CD1c-positive myeloid dendritic cell (primary cell): ENCODE data around the gene EXD3.
"Not testable (repeated sequence)": the region's sequence is repeated elsewhere in the genome, so short reads cannot be mapped to it uniquely, and the experiment has no call there.

ENCODE experiments used
- DNase-seq: peaks from one replicate; pipeline ENCODE4 v3.0.0-alpha.2; 2016; ENCODE audit errors: extremely low spot score

Gene EXD3

DNA sequence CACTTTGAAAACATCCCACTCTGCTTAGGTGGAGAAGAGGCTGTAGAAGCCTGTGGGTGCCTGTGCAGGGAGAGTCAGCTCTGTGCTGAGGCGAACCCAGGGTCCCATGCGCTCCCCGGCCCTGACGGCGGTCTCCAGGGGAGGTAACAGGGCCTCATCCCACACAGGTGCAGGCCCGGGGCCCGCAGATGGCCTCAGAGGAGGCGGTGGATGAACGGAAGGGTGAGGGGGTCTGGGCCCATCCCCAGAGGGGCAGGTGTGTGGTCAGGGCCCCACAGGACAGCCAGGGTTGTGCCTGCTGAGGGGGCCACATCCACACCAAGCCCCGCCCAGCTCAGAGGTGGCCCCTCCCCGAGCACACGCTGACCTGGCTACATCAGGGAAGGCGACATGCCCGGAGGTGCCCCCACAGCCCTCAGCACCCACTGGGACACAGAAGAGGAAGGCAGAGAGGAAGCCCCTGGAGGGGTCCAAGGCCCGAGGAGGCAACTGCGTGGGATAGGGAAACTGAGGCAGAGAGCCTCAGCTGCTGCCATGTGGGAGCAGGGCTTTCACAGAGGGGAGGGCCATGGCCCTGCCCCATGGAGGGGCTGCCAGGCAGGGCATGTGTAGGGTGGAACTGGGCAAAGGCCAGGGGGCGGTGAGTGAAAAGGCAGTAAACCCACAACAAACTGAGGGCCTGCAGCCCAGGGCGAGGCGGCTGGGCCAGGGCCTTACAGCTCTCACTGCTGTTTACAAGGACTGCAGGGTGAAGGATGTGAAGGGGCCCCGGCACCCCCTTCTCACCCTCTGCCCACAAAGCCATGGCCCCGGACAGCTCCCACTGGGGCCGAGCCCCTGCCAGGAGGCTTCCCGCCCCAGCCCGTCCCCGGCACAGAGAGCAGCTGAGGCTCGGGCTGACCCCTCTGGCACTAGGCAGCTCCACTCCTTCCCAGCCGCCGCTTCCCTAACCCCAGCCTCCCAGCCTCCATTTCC lies 29.5 kb downstream of the EXD3 start:
- no peak for DNase-seq

DNA sequence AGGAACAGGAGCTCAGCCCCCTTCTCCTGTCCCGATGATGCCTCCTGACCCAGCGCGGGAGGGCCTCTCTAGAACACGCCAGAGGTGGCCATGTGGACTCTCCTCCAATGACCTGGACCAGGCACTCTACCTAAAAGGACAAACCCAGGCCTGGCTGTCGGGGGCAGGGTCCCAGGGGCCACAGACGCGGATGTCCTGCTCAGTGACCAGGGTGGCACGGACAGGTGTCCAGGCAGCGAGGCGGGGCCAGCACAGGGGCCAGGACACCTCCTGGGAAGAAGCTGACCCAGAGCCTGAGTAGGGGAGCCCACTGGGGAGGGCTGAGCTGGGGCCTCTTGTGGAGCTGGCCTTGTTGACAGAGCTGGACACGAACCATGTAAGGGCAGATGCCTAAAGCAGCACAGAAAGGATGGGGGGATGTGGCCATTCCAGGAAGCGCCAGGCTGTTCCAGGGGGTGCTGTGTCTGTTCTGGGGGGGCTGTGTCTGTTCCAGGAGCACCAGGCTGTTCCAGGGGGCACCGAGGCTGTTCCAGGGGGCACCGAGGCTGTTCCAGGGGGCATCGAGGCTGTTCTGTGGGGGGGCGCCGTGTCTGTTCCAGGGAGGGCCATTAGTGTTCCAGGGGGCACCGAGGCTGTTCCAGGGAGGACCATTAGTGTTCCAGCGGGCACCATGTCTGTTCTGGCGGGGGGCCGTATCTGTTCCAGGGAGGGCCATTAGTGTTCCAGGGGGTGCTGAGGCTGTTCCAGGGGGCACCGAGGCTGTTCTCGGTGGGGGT lies 30.5 kb downstream of the EXD3 start:
- no peak for DNase-seq

DNA sequence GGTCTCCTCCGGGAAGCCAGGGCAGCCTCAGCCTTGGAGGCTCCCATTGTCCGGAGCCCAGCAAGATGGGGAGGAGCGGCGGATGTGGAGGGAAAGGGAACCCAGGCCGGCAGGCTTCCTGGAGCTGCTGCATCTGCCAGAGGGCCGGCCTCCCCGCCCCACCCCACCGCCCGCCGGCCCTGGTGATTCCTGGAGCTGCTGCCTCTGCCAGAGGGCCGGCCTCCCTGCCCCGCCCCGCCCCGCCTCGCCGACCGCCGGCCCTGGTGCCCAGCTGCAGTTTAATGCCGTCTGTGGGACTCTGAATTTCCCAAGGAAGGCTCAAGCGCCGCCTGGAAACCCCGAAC lies 31.6 kb downstream of the EXD3 start:
- DNase-seq = no peak

DNA sequence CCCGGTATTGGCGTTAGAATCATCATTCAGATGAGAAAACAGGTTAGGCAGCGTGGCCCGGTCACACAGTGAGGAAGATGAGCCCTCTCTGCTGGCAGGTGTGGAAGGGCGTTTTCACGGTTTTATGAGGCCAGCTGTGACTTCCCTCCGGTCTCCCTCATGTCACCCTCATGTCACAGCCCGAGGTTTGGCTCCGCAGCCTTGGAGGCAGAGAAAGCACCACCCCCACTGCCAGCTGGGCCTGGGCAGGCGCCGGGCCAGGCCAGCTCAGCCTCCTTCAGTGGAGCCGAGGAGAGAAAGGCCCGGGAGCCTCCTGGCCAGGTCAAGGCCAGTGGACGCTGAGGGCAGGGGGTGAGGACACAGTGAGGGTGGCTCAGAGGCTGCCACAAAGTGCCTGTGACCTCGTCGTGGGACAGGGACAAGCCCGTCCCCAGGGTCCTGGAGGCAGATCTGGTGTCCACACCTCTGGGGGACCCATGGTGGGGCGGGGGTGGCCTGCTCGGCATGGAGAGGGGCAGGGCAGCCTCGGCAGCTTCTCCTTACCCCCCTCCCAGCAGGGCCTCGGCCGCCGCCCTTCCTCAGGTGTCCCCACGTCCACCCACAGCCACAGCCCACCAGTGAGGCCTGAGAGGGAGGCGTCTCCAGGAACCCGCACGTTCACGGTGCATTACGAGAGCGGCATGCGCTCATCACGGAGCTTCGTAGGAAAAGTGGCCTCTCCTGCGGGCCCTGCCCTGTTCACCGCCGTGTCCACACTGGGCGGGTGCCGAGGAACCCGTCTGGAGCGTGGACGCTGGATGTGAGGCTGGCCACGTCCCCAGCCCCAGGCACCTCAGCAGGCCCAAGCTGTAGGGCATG lies 32.2 kb downstream of the EXD3 start:
- DNase-seq = no peak

DNA sequence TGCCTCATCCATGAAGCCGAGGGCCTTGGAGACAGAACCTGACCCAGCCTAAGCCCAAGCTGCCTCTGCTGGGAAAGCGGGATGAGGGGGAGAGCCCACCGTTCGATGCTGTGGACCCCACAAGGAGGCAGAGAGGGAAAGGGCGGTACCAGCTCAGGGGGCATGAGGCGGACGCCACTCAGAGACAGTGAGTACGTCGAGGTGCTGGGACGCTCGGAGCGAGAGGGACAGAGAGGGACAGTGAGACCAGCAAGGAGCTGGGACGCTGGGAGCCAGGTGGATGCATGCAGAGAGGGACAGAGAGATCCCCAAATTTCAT lies 33.6 kb downstream of the EXD3 start:
- DNase-seq = no peak

DNA sequence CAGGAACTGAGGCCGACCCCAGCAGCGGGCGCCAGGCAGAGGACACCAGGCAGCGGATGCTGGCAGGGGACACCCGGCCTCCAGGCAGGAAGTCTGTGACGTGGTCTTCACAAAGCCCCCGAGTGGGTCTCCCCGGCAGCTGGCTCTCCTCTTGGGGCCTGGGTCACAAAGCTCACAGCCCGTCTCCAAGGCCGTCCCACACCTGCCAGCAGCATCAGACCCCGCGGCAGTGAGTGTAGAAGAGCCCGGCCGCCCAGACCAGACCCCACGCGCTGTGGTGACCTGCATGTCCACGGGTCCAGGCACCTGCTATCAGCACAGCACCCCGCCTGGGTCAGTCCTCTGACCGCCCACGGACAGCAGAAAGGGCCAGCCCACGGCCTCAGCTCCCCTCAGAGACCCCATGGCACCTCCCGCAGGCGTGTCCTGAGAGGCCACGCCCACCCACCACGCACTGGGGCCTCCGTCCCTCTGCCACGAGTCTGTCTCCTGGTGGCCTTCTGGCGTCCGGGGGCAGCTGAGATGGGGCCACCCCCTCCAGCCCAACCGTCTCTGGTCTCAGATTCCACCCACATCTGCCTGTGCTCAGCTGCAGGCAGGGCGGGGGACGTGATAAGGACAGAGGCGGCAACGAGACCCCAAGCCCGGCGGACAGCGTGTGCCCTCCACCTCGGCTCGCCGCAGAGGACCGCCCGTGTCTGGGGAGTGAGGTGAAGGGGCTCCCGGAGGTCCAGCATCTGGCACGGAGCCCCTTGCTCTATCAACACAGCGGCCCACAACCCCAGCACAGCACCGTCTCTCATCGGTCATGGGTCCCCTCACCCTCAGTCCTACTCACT lies 34.2 kb downstream of the EXD3 start:
- DNase-seq = no peak

DNA sequence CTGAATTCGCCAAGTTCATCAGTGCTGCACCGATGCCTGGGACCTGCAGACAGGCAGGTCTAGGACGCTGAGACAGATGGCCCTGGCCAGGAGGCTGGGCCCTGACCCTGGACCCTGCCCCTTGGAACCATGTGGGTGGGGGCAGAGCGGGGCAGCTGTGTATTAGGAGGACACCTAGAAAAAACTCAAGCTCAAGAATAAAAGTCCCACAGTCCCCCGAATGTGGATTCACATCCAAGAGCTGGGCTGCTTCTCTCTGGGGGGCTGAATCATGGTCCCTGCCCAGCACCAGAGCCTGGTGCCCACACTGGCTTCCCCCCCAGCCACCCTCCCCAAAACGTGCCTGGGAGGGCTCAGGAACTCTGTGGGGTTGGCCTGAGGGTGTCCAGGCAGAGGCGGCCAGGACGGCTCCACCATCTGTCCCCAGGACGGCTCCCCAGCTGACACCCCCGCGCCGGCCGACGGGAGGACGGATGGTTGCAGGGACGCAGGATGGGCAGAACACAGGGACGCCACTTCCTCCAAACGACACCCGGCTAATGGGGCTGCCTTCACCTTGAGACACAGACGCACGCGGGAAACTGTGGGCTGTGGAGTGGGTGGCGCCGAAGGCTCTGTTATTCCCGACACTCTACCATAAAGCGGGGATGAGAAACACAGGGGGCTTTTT lies 34.9 kb downstream of the EXD3 start:
- no peak for DNase-seq

DNA sequence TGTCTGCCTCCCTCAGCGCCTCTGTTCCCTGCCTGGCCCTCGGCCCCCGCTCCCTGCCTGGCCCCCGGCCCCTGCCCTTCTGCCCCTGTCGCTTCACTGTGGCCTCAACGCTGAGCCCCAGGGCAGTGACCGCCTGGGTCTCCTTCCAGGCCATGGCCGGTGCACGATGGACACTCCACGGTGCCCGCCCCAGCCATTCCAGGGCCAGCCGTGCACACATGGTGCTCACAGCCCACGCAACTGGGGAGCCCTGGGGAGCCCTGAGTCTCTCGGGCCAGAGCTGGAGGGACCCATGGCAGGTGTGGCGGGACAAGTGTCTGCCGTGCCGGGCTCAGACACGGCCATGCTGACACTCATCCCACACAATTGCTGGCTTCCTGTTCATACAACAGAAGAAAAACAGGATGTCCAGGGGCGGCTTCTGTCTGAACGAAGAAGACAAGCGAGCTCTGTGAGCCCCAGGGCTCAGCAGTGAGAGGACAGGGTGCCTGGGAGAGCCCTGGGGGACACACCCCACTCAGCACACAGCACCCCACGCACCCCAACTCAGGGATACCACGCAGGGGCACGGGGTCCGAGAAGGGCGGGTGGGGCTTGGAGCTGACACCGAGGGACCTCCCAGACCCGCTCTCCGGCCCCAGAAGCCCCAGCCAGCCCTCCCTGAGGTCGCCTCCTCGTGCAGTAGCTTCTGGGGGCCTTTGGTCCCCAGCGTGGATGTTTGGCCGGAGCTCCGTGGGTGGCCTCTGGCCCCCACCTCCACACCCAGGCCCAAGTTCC lies 35.7 kb downstream of the EXD3 start:
- DNase-seq = peak; percentile 56

DNA sequence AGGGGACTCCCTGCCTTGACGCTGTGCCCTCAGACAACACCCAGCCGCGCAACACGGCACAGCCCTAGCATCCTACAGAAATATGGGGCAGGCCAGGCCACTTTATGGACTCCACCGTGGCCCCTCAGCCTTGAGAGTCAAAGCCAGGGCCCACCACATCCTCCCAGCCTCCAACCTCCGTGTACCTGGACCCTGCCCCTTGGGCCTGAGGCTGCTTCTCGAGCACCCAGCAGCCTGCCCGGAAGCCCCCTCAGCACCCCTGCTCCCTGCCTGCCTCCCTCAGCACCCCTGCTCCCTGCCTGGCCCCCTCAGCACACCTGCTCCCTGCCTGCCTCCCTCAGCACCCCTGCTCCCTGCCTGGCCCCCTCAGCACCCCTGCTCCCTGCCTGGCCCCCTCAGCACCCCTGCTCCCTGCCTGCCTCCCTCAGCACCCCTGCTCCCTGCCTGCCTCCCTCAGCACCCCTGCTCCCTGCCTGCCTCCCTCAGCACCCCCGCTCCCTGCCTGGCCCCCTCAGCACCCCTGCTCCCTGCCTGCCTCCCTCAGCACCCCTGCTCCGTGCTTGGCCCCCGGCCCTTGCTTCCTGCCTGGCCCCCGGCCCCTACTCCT lies 36.4 kb downstream of the EXD3 start:
- not testable (repeated sequence) for DNase-seq

DNA sequence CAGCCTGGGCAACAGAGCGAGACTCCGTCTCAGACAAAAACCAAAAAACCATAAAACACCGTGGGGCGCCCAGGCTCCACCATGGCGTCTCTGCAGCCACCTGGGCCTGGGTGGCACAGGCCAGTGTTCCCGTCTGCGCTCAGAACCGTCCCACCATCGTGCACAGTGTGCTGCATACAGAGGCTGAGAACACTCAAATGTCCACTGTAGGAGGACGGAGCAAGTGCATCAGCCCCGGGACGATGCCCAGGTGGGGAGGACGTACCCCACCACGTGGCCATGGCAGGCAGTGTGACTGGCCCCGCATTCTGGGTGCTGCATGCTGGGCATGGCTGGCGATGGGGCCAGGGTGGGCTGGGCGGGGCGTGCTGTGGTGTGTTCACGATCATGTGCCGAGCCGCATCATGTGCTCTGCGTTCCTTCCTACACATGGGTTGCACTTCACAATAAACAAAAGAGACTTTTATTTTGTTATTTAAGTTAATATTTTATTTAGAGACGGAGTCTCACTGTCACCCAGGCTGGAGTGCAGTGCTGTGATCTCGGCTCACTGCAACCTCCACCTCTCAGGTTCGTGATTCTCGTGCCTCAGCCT lies 37.8 kb downstream of the EXD3 start:
- no peak for DNase-seq

DNA sequence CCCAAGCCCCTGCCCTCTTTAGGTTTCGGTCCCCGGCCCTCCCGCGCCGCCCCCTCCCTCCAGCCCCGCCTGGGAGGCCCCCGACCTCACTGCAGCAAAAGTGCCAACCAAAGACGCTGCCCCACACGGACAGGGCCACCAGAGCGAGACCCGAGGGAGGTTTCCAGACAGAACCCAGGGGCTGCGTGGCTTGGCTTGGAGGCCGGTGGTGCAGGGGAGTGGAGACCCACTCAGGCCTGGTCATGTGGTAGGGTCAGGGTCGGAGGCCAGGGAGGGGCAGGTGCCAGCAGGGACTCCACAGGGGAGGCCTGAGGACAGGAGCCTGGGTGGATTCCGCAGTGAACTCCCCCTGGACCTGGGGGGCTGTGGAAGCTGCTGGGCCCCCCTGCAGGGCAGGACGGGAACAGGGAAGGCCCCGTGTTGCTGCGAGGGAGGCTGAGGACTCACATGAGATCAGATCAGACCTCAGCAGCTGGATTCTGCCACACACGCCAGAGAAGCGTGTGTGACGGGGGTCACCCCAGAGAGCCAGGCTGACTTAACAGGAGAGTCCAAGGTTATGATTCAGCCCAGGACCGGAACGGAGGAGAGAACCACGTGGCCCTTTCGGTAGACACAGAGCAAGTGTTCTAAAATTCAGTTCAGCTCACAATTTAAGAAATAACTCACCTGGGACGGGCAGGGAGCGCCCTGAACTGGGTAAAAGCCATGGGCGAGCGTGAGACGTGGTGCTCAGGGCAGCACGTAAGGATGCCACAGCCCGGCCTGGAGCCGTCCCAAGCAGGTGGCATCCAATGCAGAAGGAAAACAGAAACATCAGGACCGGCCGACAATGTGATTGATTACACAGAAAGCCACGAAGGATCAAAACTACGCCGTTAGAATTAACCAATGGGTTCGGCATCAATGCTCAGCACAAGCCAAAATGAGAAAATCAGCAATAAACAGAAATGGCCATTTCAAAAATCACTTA lies 38.9 kb downstream of the EXD3 start:
- DNase-seq = no peak

DNA sequence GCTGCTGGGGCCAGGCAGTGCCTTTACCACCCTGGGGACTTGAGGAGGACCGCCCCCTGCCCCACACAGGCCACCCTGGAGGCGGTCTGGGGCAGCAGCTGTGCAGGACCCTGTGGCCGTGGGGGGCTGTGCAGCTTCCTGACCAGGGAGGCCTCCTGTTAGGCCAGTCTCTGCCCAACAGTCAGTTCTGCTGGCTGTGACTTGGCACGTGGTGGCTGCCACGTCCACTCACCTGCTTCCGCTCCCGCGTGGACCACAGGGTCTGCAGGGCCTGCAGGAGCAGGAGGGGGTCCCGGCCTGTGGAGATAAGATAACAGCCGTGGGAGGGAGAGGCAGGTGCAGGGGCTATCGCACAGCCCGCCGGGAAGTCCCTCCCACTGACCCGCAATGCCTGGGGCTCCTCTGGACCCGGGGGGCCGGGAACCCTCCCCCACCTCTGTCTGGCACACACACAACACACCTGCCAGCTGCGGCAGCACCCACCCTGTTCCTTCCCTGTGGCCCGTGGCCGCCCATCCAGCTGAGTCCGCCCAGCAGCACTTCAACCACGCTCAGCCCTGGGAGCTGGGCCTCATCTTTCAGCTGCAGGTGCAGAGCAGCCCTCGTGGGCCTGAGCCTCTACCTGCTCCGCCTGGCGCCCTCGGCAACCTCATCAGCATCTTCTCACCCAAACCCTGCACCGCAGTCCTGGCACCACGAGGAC lies 39.7 kb downstream of the EXD3 start:
- DNase-seq = no peak

DNA sequence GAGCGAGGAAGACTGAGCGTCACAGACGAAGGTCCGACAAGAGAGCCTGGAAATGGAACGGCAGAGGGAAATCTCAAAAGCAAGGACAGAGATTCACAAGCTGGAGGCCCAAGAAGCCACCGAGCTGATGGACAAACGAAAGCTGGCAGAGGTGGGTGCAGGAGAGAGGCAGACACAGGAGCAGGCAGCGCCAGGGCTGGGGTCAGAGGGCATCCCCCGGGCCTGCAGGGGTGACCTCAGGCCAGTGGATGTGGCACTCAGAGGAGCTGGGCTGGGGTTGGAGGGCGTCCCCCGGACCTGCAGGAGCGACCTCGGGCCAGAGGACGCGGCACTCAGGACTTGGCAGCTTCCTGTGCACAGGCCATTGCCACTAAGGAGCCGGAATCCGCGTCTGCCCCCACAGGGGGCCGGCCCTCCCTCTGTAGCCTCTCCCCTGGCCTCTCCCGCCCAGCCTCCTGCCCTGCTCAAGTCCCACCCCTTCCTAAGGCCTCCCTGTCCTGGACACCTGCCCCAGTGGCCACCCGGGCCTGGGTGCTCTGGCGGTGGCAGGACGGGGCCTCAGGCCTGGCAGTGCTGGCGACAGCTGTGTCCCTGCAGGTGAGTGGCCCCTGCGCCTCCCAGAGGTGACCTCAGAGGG lies 40.4 kb downstream of the EXD3 start:
- no peak for DNase-seq

DNA sequence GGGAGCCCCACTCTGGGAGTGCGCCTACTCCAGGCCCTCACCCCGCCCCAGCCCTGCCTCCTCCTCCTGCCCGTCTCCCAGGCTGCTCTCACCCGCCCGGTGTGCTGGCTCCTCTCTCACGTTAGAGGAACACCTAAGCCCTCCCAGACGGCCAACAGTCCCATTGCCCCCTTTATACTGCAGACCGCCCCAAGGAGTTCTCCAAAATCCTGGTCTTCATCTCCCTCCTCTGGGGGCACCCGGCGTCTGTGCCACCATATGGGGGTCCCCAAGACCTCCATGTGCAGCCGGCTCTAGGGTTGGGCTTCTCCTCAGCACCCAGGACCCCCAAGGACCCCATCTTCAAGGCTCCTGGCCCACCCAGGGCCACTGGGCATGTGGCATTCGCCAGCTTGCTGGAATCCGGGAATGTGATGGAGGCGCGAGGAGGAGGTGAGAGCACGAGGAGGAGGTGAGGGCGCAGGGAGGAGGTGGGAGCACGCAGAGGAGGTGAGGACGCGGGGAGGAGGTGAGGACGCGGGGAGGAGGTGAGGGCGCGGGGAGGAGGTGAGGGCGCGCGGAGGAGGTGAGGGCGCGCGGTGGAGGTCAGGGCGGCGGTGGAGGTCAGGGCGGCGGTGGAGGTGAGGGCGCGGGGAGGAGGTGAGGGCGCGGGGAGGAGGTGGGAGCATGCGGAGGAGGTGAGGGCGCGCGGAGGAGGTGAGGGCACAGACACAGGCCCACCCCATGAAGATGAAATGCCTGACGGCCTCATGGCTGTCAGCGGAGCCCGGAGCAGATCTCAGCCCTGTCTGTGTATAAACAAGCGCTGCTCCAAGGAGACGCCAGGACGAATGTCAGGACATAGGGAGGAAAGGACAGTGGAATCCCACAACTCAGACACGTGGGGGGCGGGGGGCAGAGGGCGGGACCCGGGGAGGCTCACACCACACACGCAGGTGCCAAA lies 41.2 kb downstream of the EXD3 start:
- no peak for DNase-seq

DNA sequence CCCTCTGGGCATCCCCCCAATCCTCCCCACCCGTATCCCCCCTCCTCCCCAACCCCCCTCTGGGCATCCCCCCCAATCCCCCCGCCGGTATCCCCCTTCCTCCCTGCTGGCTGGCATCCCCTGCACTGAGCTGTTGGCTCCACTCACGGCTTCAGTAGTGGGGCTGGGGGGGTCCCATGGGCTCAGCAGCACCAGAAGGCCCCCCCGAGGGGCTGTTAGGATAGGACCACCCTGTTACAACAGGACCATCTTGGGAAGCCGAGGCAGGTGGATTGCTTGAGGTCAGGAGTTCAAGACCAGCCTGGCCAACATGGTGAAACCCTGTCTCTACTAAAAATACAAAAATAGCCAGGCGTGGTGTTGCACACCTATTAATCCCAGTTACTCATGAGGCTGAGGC lies 42.4 kb downstream of the EXD3 start:
- no peak for DNase-seq

DNA sequence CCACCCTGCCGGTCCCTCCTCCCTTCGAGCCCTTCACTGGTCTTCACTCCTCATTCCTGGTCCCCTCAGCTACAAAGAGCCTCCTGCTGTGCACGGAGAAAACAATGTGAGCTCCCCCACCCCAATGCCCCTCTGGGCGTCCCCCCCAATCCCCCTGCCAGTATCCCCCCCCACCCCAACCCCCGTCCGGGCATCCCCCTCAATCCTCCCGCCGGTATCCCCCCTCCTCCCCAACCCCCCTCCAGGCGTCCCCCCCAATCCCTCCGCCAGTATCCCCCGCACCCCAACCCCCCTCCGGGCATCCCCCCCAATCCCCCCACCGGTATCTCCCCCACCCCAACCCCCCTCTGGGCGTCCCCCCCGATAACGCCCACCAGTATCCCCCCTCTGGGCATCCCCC lies 42.8 kb downstream of the EXD3 start:
- no peak for DNase-seq
